Mammary epithelial cell (primary cell): ENCODE results near the gene NPSR1.

Experiments used
- EZH2 ChIP-seq: IDR thresholded peaks from 2 replicates; pipeline ENCODE4 v1.6.1; 2012; ENCODE audit warnings: low read length, inconsistent platforms, borderline replicate concordance
- TF ChIP-seq, protein P1 (sequence below), 2 donors: IDR thresholded peaks in 1 of 2; conservative IDR thresholded peaks in 1 of 2; 2 replicates each; pipeline ENCODE4 v1.5.1; 2011 to 2012; ENCODE audit warnings: inconsistent platforms in 2 of 2, low read length in 2 of 2, mild to moderate bottlenecking in 2 of 2, control low read depth in 1 of 2, low read depth in 1 of 2; ENCODE audit not compliant: insufficient read depth in 1 of 2; ENCODE audit errors: extremely low read depth in 1 of 2

GRCh38 chr7:34759477-34760125 is 101.6 kb downstream of the NPSR1 start:
- TF ChIP-seq, protein P1, sequence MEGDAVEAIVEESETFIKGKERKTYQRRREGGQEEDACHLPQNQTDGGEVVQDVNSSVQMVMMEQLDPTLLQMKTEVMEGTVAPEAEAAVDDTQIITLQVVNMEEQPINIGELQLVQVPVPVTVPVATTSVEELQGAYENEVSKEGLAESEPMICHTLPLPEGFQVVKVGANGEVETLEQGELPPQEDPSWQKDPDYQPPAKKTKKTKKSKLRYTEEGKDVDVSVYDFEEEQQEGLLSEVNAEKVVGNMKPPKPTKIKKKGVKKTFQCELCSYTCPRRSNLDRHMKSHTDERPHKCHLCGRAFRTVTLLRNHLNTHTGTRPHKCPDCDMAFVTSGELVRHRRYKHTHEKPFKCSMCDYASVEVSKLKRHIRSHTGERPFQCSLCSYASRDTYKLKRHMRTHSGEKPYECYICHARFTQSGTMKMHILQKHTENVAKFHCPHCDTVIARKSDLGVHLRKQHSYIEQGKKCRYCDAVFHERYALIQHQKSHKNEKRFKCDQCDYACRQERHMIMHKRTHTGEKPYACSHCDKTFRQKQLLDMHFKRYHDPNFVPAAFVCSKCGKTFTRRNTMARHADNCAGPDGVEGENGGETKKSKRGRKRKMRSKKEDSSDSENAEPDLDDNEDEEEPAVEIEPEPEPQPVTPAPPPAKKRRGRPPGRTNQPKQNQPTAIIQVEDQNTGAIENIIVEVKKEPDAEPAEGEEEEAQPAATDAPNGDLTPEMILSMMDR (conservative IDR thresholded peaks at IDR 0.05 in 1 of 2, IDR thresholded peaks at IDR 0.05 in 1 of 2; ENCODE audit: extremely low read depth in 1 of 2, insufficient read depth in 1 of 2, low read depth in 1 of 2, low read length in 2 of 2) = peak; percentile 63 to 64
- no peak for TF ChIP-seq EZH2
